Measurements from ENCODE around the gene TIAM2.

TIAM2 gene

GRCh38 chr6:155067956-155068615 lies 73.0 kb downstream of the TIAM2 start:
- H3K4me2 ChIP-seq (ENCODE audit: low read length), result no peak overlapping the region
- H3K4me1 ChIP-seq (ENCODE audit: control insufficient read depth, low read depth, low read length), result no peaks in the 10 kb centered on the region
- H3K4me3 ChIP-seq (ENCODE audit: low read length), result no peak overlapping the region
- no peaks in the 10 kb centered on the region for H3K79me1 ChIP-seq (ENCODE audit: low read length)
- H3K23ac ChIP-seq (ENCODE audit: low read length), result no peak overlapping the region
- no peak overlapping the region for H3K18ac ChIP-seq (ENCODE audit: low read length)
- no peak overlapping the region for H3K27ac ChIP-seq (ENCODE audit: low read depth, low read length)
- no peak for DNase-seq
- no peaks in the 10 kb centered on the region for H3K79me2 ChIP-seq (ENCODE audit: control insufficient read depth, insufficient read depth, low read length)
- H4K5ac ChIP-seq (ENCODE audit: low read length), result no peak overlapping the region
- no peak overlapping the region for H3K4ac ChIP-seq (ENCODE audit: low read depth, low read length)
- H2AK5ac ChIP-seq (ENCODE audit: low read length), result no peak overlapping the region
- no CpG with 5 or more reads among the region's 9 CpGs for WGBS (ENCODE audit: extremely low coverage, insufficient coverage, low lambda C conversion rate)
- no peaks in the 10 kb centered on the region for H3K27me3 ChIP-seq (ENCODE audit: insufficient read depth, low read length, poor library complexity)
- H3K9ac ChIP-seq (ENCODE audit: low read length), result no peak overlapping the region
- H2BK5ac ChIP-seq (ENCODE audit: low read length), result no peak overlapping the region
- no peak overlapping the region for H4K8ac ChIP-seq (ENCODE audit: low read depth, low read length)
- no peaks in the 10 kb centered on the region for H3K36me3 ChIP-seq (ENCODE audit: control insufficient read depth, insufficient read depth, low read length)
- no peak overlapping the region for H2BK120ac ChIP-seq (ENCODE audit: low read depth, low read length)
- H2BK15ac ChIP-seq (replicated peaks; ENCODE audit: low read depth), result no peak overlapping the region
- H3K56ac ChIP-seq (ENCODE audit: low read length), result no peak overlapping the region

DNA sequence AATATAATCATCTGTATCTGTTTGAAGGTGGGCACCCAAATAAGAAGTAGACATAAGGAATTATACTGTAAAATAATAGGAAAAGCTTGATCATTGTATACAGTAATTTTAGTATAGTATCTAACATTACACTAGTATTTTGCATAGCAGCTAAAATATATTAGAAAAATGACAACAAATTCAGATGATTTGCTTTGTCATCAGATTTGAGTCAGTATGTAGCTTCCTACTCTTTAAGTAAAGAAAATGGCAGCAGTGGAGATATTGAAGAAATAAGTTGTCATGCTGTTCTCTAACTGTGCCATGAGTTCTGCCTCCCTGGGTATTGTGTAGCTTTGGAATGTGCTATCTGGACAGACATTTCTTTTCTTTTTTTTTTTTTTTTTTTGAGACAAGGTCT lies 74.4 kb downstream of the TIAM2 start:
- H4K8ac ChIP-seq (ENCODE audit: low read depth, low read length), result no peak overlapping the region
- no peaks in the 10 kb centered on the region for H3K36me3 ChIP-seq (ENCODE audit: control insufficient read depth, insufficient read depth, low read length)
- no peak overlapping the region for H3K18ac ChIP-seq (ENCODE audit: low read length)
- no peak overlapping the region for H4K5ac ChIP-seq (ENCODE audit: low read length)
- H3K4me3 ChIP-seq (ENCODE audit: low read length), result no peak overlapping the region
- no peak overlapping the region for H3K56ac ChIP-seq (ENCODE audit: low read length)
- no peak overlapping the region for H2BK15ac ChIP-seq (replicated peaks; ENCODE audit: low read depth)
- no peak overlapping the region for H3K23ac ChIP-seq (ENCODE audit: low read length)
- H3K9ac ChIP-seq (ENCODE audit: low read length), result no peak overlapping the region
- DNase-seq, result no peak
- H2AK5ac ChIP-seq (ENCODE audit: low read length), result no peak overlapping the region
- no peak overlapping the region for H3K4ac ChIP-seq (ENCODE audit: low read depth, low read length)
- H3K4me2 ChIP-seq (ENCODE audit: low read length), result no peak overlapping the region
- no peaks in the 10 kb centered on the region for H3K79me1 ChIP-seq (ENCODE audit: low read length)
- H2BK5ac ChIP-seq (ENCODE audit: low read length), result no peak overlapping the region
- H2BK120ac ChIP-seq (ENCODE audit: low read depth, low read length), result no peak overlapping the region
- no peaks in the 10 kb centered on the region for H3K4me1 ChIP-seq (ENCODE audit: control insufficient read depth, low read depth, low read length)
- no peak overlapping the region for H3K27ac ChIP-seq (ENCODE audit: low read depth, low read length)
- H3K79me2 ChIP-seq (ENCODE audit: control insufficient read depth, insufficient read depth, low read length), result no peaks in the 10 kb centered on the region
- no peaks in the 10 kb centered on the region for H3K27me3 ChIP-seq (ENCODE audit: insufficient read depth, low read length, poor library complexity)

DNA sequence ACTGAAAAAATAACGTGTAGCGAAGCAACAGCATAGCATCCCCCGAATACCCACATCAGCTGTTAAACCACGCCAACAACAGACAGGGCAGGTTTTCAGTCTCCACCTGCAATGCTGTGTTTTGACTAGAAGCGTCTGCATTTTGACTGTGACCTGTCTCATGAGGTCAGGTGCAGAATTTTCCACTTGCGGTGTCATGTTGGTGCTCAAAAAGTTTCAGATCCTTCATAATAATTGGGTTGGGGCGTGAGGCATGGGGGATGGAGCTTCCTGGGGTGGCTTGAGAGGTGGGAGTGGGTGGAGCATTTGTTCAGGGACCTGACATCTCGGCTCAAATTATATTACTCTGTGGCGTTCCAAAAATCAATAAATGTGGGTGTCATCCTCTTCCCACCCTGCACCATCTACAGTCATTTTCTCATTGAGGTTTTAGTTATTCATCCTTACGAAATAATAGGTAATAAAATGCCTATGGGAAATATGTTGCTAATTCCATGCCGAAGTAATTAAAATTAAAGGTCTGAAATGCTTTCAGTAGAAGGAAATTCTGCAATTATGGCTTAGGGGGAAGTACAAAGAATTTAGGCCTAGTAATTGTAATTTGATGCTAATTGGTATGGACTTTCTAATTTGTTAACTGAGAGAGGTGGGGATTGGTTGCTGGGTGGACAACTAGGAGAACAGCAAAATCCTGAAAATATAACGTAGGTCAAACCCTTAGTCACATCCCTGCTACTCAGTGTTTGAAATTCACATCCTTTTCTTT lies 81.0 kb downstream of the TIAM2 start:
- H3K36me3 ChIP-seq (ENCODE audit: control insufficient read depth, insufficient read depth, low read length), result no peaks in the 10 kb centered on the region
- H3K4me1 ChIP-seq (ENCODE audit: control insufficient read depth, low read depth, low read length), result peaks cover 2% of the 10 kb centered on the region
- no peak overlapping the region for H3K9ac ChIP-seq (ENCODE audit: low read length)
- H4K8ac ChIP-seq (ENCODE audit: low read depth, low read length), result no peak overlapping the region
- H2AK5ac ChIP-seq (ENCODE audit: low read length), result no peak overlapping the region
- no peak overlapping the region for H3K4me2 ChIP-seq (ENCODE audit: low read length)
- H3K56ac ChIP-seq (ENCODE audit: low read length), result peak overlapping the region; percentile 7
- no peaks in the 10 kb centered on the region for H3K27me3 ChIP-seq (ENCODE audit: insufficient read depth, low read length, poor library complexity)
- H3K23ac ChIP-seq (ENCODE audit: low read length), result peak overlapping the region; percentile 80
- no peak overlapping the region for H2BK120ac ChIP-seq (ENCODE audit: low read depth, low read length)
- no peak overlapping the region for H3K27ac ChIP-seq (ENCODE audit: low read depth, low read length)
- H3K79me1 ChIP-seq (ENCODE audit: low read length), result no peaks in the 10 kb centered on the region
- H4K5ac ChIP-seq (ENCODE audit: low read length), result no peak overlapping the region
- no peaks in the 10 kb centered on the region for H3K79me2 ChIP-seq (ENCODE audit: control insufficient read depth, insufficient read depth, low read length)
- DNase-seq, result no peak
- no peak overlapping the region for H3K4ac ChIP-seq (ENCODE audit: low read depth, low read length)
- no peak overlapping the region for H2BK15ac ChIP-seq (replicated peaks; ENCODE audit: low read depth)
- H3K4me3 ChIP-seq (ENCODE audit: low read length), result no peak overlapping the region
- WGBS (ENCODE audit: extremely low coverage, insufficient coverage, low lambda C conversion rate), result no CpG with 5 or more reads among the region's 12 CpGs
- no peak overlapping the region for H2BK5ac ChIP-seq (ENCODE audit: low read length)
- no peak overlapping the region for H3K18ac ChIP-seq (ENCODE audit: low read length)

DNA sequence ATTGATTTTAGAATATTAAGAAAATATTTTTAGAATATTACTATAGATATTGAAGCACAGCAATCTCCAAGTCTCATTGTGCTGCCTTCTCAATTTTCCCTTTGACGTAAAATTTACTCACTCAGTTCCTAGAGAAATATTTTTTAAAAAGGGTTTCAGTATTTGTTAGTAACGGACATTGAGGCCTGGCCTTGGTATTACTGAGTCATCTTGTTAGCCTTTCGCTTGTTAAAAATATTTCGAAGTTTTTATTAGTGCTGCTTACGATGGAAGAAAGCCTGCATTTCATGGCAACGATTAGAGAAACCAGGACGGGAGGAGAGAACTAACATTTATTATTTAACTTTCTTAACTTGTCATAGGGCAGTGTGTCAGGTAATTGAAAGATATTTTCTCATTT lies 82.2 kb downstream of the TIAM2 start:
- H3K4ac ChIP-seq (ENCODE audit: low read depth, low read length), result no peak overlapping the region
- no peaks in the 10 kb centered on the region for H3K79me1 ChIP-seq (ENCODE audit: low read length)
- no peak overlapping the region for H4K5ac ChIP-seq (ENCODE audit: low read length)
- H2BK15ac ChIP-seq (replicated peaks; ENCODE audit: low read depth), result no peak overlapping the region
- no peak overlapping the region for H4K8ac ChIP-seq (ENCODE audit: low read depth, low read length)
- no peak overlapping the region for H2AK5ac ChIP-seq (ENCODE audit: low read length)
- no peaks in the 10 kb centered on the region for H3K27me3 ChIP-seq (ENCODE audit: insufficient read depth, low read length, poor library complexity)
- no peak overlapping the region for H3K27ac ChIP-seq (ENCODE audit: low read depth, low read length)
- no peaks in the 10 kb centered on the region for H3K36me3 ChIP-seq (ENCODE audit: control insufficient read depth, insufficient read depth, low read length)
- H3K4me3 ChIP-seq (ENCODE audit: low read length), result no peak overlapping the region
- H2BK120ac ChIP-seq (ENCODE audit: low read depth, low read length), result no peak overlapping the region
- H3K18ac ChIP-seq (ENCODE audit: low read length), result no peak overlapping the region
- H2BK5ac ChIP-seq (ENCODE audit: low read length), result no peak overlapping the region
- H3K4me1 ChIP-seq (ENCODE audit: control insufficient read depth, low read depth, low read length), result peaks cover 2% of the 10 kb centered on the region
- no peak overlapping the region for H3K23ac ChIP-seq (ENCODE audit: low read length)
- no peak overlapping the region for H3K56ac ChIP-seq (ENCODE audit: low read length)
- H3K9ac ChIP-seq (ENCODE audit: low read length), result no peak overlapping the region
- H3K4me2 ChIP-seq (ENCODE audit: low read length), result no peak overlapping the region
- no CpG with 5 or more reads among the region's 7 CpGs for WGBS (ENCODE audit: extremely low coverage, insufficient coverage, low lambda C conversion rate)
- no peaks in the 10 kb centered on the region for H3K79me2 ChIP-seq (ENCODE audit: control insufficient read depth, insufficient read depth, low read length)
- DNase-seq, result no peak

GRCh38 chr6:155077784-155078183 lies 82.7 kb downstream of the TIAM2 start:
- Histone ChIP-seq H4K8ac (ENCODE audit: low read depth, low read length) (no peak overlapping the region), H2BK15ac (replicated peaks; ENCODE audit: low read depth) (no peak overlapping the region), H3K9ac (ENCODE audit: low read length) (no peak overlapping the region), H4K5ac (ENCODE audit: low read length) (no peak overlapping the region), H3K18ac (ENCODE audit: low read length) (no peak overlapping the region), H2BK120ac (ENCODE audit: low read depth, low read length) (no peak overlapping the region), H3K4me3 (ENCODE audit: low read length) (no peak overlapping the region), H3K27me3 (ENCODE audit: insufficient read depth, low read length, poor library complexity) (no peaks in the 10 kb centered on the region), H2AK5ac (ENCODE audit: low read length) (no peak overlapping the region), H3K36me3 (ENCODE audit: control insufficient read depth, insufficient read depth, low read length) (no peaks in the 10 kb centered on the region), H3K27ac (ENCODE audit: low read depth, low read length) (no peak overlapping the region), H2BK5ac (ENCODE audit: low read length) (no peak overlapping the region), H3K79me2 (ENCODE audit: control insufficient read depth, insufficient read depth, low read length) (no peaks in the 10 kb centered on the region), H3K56ac (ENCODE audit: low read length) (no peak overlapping the region), H3K23ac (ENCODE audit: low read length) (no peak overlapping the region), H3K4me1 (ENCODE audit: control insufficient read depth, low read depth, low read length) (peaks cover 2% of the 10 kb centered on the region), H3K79me1 (ENCODE audit: low read length) (no peaks in the 10 kb centered on the region), H3K4ac (ENCODE audit: low read depth, low read length) (no peak overlapping the region), H3K4me2 (ENCODE audit: low read length) (no peak overlapping the region)
- no peak for DNase-seq
- no CpG with 5 or more reads among the region's 2 CpGs for WGBS (ENCODE audit: extremely low coverage, insufficient coverage, low lambda C conversion rate)

Data from mesendoderm (in vitro differentiated cells).